GM19351 (cell line): ENCODE data around the gene CALML3.
"Not testable (repeated sequence)": the region's sequence is repeated elsewhere in the genome, so short reads cannot be mapped to it uniquely, and the experiment has no call there.

Experiments used
- ATAC-seq: cut with Tn5 transposase; IDR thresholded peaks from one replicate; pipeline ENCODE4 v1.9.1; 2021; ENCODE audit warnings: mild to moderate bottlenecking, moderate library complexity; ENCODE audit not compliant: unreplicated experiment

CALML3 gene

DNA sequence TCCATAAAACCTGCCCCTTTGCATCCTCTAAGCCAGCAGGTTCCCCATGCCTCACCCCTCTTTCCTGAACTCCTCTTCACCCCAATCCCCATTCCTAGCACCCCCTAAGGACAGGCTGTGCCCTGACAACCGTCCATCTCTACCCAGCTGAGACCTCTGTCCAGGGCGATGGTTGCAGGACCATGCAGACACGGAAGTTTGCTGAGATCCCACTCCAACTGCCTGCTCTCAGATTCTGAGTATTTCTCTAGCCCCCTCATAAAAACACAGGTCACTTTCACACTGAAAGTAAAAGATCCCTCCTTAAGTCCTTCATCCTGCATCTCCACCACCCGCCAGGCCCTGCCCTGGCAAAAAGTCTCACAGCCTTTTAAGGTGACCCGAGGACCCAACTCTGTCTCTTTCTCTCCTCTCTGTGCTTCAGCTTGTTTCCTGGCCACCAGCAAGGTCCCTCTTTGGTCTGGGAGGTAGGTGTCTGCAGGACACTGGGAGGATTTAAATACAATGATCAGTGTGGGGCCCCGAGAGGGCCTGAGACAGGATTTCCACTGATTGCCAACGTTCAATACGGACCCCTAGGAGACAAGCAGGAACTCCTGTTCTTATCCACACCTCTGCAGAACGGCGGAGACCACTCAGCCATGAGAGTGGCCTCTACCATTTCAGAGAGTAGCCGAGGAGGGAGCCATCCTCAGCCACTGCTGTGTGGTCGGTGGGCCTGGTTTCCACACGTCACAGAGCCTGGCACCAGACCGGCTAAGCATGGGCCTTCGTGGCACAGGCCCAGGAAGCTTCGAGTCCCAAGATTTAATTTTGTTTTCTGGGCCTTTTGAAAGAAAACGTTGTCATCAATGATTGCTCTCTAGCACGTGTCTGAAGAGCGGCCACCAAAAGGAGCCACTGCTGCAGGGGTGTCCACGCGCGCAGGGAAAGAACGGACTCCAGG lies 27.9 kb downstream of the CALML3 start:
- ATAC-seq = no peak

DNA sequence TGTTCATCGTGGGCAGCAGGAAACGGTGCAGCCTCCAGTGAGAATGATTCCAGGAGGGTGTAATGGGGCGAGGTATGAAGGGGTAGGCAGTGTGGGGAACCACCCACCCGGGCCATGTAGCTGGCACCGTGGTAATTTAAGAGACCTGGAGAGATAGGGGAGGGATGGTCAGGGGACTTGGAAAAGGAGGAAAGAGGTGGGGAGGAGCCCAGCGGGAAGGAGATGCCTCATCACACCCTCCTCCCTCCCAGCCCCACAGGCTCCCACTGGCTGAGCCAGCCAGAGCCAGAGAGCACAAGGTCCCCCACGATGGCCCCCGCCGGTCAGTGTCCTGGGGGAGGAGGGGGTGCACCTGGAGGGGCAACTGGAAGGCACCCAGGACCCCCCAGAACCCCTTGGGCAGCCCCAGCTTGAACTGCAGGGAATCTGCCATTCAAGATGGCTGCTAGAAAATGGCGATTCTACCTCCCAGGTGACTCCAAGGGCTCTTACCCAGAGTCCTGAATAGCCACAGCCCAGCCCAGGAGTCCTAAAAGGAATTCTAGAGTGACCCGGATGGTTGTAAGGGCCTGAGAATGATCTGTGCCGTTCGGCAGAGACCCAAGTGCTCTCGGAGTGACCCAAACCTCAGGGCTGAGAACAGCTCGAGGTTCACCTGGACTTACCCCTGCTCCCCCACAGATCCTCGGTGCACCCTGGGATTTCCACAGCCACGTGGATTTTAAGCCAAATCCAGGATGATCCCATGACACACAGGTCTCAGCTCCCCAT lies 28.8 kb downstream of the CALML3 start:
- ATAC-seq = no peak

DNA sequence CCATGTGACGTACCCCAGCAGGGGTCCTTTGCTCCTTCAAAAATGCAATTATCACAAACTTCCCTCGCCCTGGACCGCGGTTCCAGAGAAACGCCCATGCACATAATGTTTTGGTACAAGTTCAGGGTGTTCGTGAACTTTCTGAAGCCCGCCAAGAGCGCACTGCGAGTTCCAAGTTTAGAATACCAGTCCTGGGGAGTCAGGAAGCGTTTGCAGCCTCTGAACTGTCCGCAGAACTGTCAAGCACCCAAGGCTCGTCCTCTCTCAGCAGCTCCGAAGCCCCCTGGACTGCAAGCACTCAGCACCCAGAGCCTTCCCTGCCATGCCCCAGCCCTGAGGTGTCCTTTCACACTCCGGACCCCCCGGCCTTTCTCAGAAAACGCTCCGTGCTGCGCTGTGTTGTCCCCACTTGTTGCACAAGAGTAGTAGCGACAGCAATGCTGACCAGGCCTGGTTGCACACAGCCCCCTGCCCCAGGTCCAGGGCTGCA lies 30.3 kb downstream of the CALML3 start:
- no peak for ATAC-seq

DNA sequence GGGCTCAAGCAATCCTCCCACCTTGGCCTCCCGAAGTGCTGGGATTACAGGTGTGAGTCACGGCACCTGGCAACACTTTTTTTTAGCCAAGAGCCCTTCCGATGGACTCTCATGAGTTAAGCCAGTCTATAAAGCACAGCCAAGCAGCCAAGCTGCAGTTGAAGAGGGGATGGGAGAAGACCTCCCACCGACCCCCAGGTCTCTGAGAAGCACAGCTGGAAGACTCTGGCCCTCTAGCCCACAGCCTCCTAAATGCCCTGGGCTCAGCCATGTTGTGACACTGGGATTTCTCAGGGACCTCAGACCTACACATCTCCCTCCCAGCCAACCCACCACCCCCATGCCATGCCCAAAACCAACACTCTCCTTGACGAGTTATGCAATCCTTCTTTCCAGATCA lies 31.1 kb downstream of the CALML3 start:
- ATAC-seq = no peak

DNA sequence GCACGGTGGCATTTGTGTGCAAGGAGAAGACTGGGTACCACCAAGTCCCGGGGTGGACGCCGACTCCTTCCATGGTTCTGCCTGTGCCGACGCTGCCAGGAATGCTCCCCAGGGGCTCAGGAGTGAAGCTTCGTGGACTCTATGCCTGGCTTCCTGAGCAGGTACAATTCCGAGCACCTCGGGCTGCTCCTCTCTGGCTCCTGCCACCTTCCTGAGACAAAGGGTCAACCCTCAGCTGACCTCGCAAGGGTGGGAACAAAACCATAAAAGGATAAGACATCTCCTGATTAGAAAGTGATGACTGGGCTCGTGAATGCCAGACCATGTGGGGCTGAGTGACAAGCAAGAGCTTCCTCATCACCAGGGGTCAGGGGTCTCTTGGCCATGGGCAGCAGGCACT lies 31.8 kb downstream of the CALML3 start:
- no peak for ATAC-seq

DNA sequence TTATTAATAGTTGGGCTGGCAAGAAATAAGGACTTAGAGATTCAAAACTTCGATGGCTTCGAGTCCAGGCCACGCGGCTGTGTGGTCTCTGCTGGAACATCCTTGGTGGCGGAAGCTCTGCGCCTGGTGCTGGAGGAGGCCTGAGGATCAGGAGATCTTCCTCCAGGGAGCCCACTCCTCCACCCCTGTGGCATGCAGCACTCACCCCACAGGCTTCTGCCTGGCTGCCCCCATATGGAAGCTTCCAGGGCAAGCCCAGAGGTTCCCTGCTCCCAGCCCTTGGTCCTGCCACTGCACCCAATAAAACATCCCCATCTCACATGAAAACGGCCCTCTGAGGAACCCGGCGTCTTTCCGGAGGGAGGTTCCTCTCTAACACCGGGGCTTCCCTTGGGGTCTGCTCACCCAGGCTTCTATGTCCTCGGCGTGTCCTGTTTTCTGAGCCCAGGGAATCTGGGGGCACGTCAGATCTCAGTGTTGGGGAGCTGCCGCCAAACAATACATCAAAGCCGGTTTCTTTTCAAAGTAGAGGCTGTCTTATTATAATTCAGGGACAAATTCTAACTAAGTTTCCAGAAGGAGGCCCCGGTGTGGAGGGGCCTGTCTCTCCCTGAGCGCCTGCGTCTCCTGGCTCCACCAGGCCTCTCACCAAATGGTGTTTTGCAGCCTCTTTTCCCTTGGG lies 32.4 kb downstream of the CALML3 start:
- ATAC-seq = no peak

DNA sequence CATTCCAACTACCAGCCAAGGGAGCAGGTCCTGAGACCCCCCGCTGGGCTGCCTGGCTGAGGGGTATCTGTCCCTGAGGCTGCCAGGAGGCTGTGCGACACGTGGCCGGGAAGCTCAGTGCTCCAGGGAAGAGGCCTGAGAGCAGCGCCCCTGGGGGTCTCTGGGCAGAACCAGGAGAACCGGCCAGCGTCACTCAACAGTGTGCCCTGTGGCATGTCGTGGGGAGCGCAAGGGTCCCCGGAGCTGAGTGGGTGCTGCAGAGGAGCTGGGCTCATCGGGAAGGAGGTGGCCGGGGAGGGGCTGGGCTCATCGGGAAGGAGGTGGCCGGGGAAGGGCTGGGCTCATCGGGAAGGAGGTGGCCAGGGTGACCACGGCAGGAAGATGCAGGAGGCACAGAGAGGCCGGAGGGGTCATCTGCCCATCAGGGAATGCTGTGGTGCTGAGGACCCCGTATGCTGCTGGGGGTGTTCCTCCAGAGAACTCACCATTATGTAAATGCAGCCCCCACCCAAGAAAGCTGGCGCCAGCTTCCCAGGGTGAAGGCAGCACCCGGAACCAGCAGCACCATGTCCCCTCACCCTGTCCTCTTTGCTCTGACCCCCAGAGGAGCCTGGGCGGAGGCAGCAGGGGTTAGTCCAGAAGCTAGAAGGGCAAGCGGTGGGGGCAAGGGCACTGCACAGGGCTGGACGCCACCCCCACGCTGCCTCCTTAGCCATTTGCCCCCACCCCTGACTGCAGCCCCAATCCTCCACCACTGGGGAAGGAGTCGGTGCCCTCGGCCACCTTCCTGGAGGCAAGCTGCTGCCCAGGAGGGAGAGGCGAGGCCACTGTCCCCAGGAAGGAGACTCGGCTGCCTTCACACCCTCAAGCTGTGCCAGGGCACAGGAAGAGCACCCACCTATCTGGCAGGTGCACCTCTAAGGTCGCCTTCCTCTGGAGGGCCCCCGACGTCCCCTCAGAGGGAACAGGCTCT lies 33.3 kb downstream of the CALML3 start:
- no peak for ATAC-seq

DNA sequence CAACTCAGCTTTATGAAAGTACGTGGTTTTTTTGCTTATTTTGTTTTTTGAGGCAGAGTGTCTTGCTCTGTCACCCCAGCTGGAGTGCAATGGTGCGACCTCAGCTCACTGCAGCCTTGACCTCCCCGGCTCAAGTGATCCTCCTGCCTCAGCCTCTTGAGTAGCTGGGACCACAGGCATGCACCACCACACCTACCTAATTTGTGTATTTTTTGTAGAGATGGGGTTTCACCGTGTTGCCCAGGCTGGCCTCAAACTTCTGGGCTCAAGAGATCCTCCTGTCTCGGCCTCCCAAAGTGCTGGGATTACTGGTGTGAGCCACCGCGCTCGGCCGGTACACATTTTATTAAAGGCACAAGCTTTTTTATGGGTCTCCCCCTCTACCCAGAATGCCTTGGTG lies 34.3 kb downstream of the CALML3 start:
- ATAC-seq = not testable (repeated sequence)

DNA sequence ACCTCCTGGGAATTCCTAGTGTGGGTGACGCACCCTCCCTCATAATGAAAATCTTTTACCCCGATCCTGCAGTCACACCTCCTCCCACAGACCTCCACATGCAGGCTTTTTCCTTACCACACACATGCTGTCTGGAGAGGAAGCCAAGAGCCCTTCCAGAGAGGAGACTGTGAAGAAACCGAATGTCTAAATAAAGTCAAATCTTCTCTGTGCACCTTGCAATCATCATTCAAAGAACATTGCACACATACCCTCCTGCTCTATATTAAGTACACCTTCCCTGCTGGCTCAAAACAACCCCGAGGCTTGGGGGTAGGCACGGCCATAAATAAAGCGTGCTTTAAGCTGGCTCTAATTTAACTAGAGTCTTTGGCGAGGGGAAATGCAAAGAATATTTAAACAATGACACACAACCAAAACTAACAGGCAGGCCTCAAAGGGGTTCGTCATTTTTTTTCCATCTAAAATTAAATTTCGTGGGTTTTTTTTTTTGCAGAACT lies 34.9 kb downstream of the CALML3 start:
- ATAC-seq = no peak

DNA sequence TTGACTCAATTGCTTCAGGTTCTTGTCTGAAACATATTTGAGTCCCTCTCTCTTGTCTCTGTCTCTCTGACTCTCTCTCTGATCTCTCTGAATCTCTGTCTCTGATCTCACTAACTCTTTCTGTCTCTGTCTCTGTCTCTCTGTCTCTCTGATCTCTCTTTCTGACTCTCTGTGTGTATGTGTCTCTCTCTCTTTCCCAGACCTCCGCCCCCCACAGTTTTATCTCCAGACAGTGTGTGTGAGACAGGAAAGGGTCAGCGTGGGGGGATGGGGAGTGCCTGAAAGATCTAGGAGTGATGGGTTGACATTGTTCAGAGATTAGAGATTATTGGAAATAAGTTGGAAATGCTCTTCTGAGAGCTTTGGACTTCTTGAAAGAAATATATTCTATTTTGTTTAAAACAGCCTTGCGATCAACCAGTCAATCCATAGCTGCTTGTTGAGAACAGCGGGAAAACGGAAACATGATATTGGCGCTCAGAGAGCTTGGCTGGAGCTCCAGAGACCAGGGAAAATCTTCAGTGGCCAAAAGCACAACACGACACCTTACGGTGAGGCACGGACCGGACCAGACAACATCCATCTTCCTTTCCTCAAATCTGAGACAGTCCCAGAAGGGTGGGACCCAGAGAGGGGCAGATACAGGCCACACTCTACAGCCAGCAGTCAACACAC lies 35.5 kb downstream of the CALML3 start:
- ATAC-seq = no peak

DNA sequence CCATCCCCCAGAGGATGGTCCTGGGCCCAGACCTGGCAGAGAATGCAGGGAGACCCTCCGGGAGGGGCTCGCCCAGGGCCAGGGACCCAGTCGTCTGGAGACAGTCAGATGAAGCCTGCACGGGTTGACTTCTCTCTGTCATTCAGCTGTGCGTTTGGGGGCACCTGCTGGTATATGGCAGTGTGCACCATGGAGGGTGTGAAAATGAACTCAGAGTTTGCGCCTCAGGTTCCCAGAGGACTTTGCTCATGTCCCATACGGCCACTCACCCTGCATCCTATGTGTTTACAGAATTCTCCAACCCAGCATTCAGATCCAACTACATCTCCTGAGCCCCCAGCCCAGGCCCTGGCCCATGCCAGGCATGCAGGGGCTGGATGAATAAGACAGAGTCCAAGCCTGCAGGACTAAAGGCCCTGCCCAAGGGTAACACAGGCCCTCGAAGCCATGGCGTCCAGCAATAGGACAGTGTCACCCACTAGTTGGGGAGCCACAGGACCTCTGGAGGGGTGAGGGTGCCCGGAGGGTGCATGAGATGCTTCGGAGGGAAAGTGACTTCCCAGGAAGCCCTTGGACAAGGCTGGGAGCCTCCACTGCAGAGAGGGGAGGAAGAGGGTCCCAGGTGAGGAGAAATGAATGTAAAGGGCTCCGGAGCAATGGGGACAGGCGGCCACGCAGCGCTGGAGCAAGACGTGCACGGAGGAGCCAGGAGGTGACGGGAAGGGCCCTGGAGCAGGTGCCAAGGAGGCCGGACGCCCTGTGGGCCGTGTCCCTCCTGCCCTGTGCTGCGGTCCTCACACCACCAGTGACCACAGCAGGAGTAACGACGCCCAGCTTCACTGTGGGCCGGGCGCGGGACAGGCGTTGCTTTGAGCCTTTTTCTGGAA lies 36.3 kb downstream of the CALML3 start:
- ATAC-seq = no peak

DNA sequence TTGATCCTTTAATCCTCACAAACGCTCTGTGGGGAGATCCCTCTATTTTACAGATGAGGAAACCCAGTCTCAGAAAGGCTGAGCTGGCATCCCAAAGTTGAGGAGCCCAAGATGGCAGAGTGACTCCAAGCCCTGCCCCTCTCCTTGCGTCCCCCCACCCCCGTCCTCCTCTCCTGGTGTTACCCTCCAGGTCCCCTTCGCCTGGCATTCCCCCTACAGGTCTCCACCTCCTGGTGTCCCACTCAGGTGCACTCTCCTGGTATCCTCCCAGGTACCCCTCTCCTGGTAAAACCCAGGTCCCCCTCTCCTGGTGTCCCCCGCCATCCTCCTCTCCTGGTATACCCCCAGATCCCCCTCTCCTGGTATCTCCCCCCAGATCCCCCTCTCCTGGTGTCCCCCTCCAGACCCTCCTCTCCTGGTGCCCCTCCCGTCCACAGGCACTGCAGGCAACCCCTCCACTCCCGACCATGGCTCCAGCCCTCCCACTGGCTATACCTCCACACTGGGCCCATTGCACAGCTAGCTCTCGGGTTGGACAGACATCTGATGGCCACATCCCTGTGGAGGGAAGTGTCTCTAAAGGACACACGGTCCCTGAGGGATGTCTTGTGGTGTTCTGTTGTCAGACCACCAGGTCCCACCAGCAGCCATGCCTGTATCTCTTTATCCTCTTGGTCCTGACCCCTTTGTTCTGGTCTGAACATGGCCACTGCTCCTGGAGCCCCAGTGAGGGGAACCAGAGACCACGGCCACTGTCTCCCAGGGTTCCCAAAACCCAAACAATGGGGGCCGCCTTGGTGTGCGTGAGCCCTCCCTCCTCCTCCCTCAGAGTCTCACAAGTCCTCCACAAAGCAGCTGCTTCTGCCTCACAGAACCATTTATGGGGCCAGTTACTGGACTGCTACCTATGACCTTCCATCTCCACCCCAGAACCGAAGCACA lies 37.2 kb downstream of the CALML3 start:
- ATAC-seq = no peak

DNA sequence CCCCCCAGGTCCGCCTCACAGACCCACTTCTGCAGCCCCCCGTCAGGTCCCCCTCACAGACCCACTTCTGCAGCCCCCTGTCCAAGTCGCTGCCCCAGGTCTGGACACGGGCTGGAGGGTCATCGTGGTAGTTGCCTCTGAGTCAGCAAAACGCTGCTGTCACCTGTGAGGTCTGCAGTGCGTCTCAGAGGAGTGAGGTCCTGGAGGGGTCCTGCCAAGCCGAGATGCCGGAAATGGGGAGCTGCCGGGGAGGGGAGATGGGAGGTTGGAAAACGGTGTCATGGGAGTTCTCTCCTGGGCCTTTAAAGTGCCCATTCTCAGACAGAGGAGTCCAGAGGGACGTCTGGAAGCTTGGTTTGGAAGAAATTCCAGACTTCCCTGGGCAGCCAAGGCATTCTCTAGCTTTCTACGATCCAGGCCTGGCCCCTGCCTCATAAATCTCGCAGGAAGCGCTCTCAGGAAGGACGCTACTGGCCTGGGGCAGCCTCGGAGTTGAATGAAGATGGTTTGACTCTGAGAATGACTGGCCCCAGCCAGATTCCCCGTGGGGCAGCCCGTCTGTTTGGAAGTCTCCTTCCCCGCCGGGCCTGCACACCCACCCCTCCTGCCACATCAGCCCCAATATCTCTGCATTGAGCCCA lies 38.7 kb downstream of the CALML3 start:
- ATAC-seq = no peak

DNA sequence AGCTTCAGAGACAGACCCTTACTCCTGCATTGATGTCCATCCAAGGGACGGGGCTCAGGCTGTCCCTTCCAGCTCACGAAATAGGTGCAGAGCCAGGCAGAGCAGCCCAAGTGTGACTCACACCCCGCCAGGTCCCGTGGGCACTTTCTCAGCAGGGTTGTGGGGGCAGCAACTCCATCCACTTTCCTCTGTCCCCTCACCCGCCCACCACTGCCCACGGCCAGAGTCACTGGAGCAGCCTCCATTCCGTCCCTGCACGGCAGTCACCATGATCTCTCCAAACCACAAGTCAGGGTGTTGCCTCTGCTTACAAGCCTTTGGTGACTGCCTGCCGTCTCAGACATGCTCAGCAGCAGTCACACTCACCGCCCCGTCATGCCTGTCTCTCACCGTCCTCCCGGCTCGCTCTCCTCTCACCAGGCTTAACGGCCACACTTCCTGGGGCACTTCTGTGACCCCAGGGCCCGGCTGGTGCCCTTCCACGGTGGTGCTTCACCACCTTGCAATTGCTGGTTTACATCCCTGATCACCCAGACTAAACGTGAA lies 39.3 kb downstream of the CALML3 start:
- no peak for ATAC-seq

DNA sequence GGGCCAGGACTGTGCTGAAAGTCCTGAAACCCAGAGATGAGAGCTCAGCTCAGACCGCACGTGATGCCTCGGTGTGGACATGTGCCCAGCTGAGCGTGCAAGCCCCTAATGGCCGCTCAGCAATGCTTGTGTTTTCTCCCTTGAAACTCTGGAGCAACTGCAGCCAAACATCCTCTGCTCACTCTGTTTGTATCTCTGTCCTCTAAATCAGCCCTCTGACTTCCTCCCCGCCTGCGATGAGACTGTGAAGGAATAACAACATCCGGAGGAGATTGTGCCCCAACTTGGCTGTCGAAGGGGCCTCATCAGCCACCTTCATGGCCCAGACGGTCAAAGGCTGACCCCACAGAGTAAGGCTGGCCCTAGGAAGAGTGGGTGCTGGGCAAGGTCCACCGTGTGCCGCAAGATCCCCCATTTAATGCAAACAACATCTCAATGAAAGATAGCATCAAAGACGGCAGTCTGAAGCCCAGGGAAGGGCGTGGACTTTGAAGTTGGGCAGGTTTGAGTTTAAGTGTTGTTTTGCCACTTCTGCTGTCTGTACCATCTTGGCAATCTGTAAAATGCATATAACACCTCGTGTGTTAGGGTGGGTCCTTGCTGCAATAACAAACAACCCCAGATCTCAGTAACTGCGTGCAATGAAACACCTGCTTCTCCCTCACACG lies 39.9 kb downstream of the CALML3 start:
- no peak for ATAC-seq

DNA sequence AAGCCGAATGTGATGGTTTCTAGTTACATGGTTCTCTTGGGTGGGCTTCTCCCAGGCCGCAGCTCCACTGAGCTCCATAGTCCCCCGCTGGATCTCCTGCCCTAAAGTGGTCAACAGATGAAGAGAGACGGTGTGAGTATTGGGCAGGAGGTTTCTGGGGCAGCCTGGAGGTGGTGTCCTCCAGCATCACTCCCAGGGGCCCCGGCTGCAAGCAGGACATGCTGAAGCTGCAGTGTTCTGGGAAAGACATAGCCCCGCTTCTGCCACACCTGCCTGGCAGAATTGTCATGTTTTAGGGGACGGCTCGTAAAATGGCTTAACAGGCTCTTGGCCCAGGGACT lies 40.4 kb downstream of the CALML3 start:
- no peak for ATAC-seq
